Mesenchymal stem cell (in vitro differentiated cells and primary cell): ENCODE data around the gene EPS8L2.

Source experiments
- DNase-seq: peaks from one replicate; pipeline ENCODE4 v3.0.0-alpha.2; 2013
- H2AFZ ChIP-seq: one replicate; pipeline ENCODE4 v1.6.1; 2013; ENCODE audit warnings: low read depth, mild to moderate bottlenecking, control low read depth, inconsistent platforms, low read length, moderate library complexity
- H2AK5ac ChIP-seq: 2 replicates; pipeline ENCODE4 v1.6.1; 2013; ENCODE audit warnings: low read length, moderate library complexity, mild to moderate bottlenecking, inconsistent platforms; ENCODE audit not compliant: severe bottlenecking
- H2BK120ac ChIP-seq: one replicate; pipeline ENCODE4 v1.6.1; 2013; ENCODE audit warnings: low read depth, mild to moderate bottlenecking, inconsistent platforms, low read length, moderate library complexity
- H2BK12ac ChIP-seq, 2 experiments: one replicate each; pipeline ENCODE4 v1.6.1; 2013; ENCODE audit warnings: inconsistent platforms in 2 of 2, low read length in 2 of 2, mild to moderate bottlenecking in 2 of 2, moderate library complexity in 2 of 2, control low read depth in 1 of 2
- H2BK15ac ChIP-seq: one replicate; pipeline ENCODE4 v1.6.1; 2013; ENCODE audit warnings: mild to moderate bottlenecking, low read depth, inconsistent platforms; ENCODE audit not compliant: poor library complexity, severe bottlenecking
- H2BK5ac ChIP-seq: 2 replicates; pipeline ENCODE4 v1.6.1; 2013; ENCODE audit warnings: low read depth, mild to moderate bottlenecking, low read length, control low read depth, inconsistent platforms; ENCODE audit not compliant: poor library complexity, severe bottlenecking
- H3K14ac ChIP-seq, 2 experiments: one replicate each; pipeline ENCODE4 v1.6.1; 2013; ENCODE audit warnings: inconsistent platforms in 2 of 2, low read length in 2 of 2, control low read depth in 1 of 2, mild to moderate bottlenecking in 1 of 2, moderate library complexity in 1 of 2
- H3K18ac ChIP-seq, 2 experiments: one replicate each; pipeline ENCODE4 v1.6.1; 2013; ENCODE audit warnings: inconsistent platforms in 2 of 2, low read length in 2 of 2, control low read depth in 1 of 2, low read depth in 1 of 2, mild to moderate bottlenecking in 1 of 2
- H3K23ac ChIP-seq, 2 experiments: one replicate each; pipeline ENCODE4 v1.6.1; 2013; ENCODE audit warnings: inconsistent platforms in 2 of 2, low read length in 2 of 2, mild to moderate bottlenecking in 2 of 2, moderate library complexity in 2 of 2, control low read depth in 1 of 2
- H3K27ac ChIP-seq: 2 replicates; pipeline ENCODE4 v1.5.1; 2013; ENCODE audit warnings: mild to moderate bottlenecking, moderate library complexity, low read length, control low read depth, inconsistent platforms; ENCODE audit not compliant: poor library complexity, severe bottlenecking
- H3K27me3 ChIP-seq, 2 experiments: 2 replicates each; pipeline versions ENCODE4 v1.6.1 to v1.7.0; 2013; ENCODE audit warnings: low read length in 2 of 2, mild to moderate bottlenecking in 2 of 2, moderate library complexity in 2 of 2, control low read depth in 1 of 2, inconsistent platforms in 1 of 2; ENCODE audit not compliant: control insufficient read depth in 1 of 2, insufficient read depth in 1 of 2
- H3K36me3 ChIP-seq, 2 experiments: 2 replicates each; pipeline versions ENCODE4 v1.6.1 to v1.7.0; 2013; ENCODE audit warnings: low read length in 2 of 2, control low read depth in 1 of 2, inconsistent platforms in 1 of 2, low read depth in 1 of 2, mild to moderate bottlenecking in 1 of 2; ENCODE audit not compliant: insufficient read depth in 2 of 2, control insufficient read depth in 1 of 2
- H3K4ac ChIP-seq, 2 experiments: one replicate each; pipeline ENCODE4 v1.6.1; 2013; ENCODE audit warnings: inconsistent platforms in 2 of 2, low read length in 2 of 2, mild to moderate bottlenecking in 2 of 2, moderate library complexity in 2 of 2, control low read depth in 1 of 2, low read depth in 1 of 2
- H3K4me1 ChIP-seq: 2 replicates; pipeline ENCODE4 v1.6.1; 2013; ENCODE audit warnings: low read depth, low read length, control low read depth; ENCODE audit not compliant: control insufficient read depth, insufficient read depth
- H3K4me2 ChIP-seq: 2 replicates; pipeline ENCODE4 v1.6.1; 2013; ENCODE audit warnings: low read length, mild to moderate bottlenecking, inconsistent platforms; ENCODE audit not compliant: poor library complexity, severe bottlenecking
- H3K4me3 ChIP-seq, 2 experiments: 2 replicates each; pipeline versions ENCODE4 v1.5.1 to v1.7.0; 2013; ENCODE audit warnings: low read length in 2 of 2, mild to moderate bottlenecking in 2 of 2, control low read depth in 1 of 2, low read depth in 1 of 2; ENCODE audit not compliant: insufficient read depth in 1 of 2
- H3K79me1 ChIP-seq: replicated peaks from 2 replicates; pipeline ENCODE4 v1.6.1; 2013; ENCODE audit warnings: mild to moderate bottlenecking, control low read depth, low read length, inconsistent platforms; ENCODE audit not compliant: poor library complexity, severe bottlenecking
- H3K9ac ChIP-seq: 2 replicates; pipeline ENCODE4 v1.7.0; 2013; ENCODE audit warnings: mild to moderate bottlenecking, low read length, moderate library complexity
- H3K9me3 ChIP-seq: 2 replicates; pipeline ENCODE4 v1.7.0; 2013; ENCODE audit warnings: mild to moderate bottlenecking, low read length; ENCODE audit not compliant: control insufficient read depth
- H4K8ac ChIP-seq: one replicate; pipeline ENCODE4 v1.6.1; 2013; ENCODE audit warnings: inconsistent platforms, mild to moderate bottlenecking, low read length, moderate library complexity
- H4K91ac ChIP-seq: one replicate; pipeline ENCODE4 v1.6.1; 2013; ENCODE audit warnings: mild to moderate bottlenecking, low read length, inconsistent platforms
- WGBS: methylation state at CpG from one replicate; pipeline ENCODE4 v1.1.7; 2013; ENCODE audit warnings: mixed read lengths; 5-methylcytosine and 5-hydroxymethylcytosine counted together

EPS8L2 gene

GRCh38 chr11:724778-725386 is 18.9 kb downstream of the EPS8L2 start:
- peak overlapping the region; percentile 15 for H2AK5ac ChIP-seq
- H3K23ac ChIP-seq = no peak overlapping the region
- peaks cover 29 to 78% of the 10 kb centered on the region in 2 experiments for H3K36me3 ChIP-seq
- 76% methylated on average over 10 of the region's 18 CpGs for WGBS
- no peak overlapping the region for H3K27ac ChIP-seq
- H2BK5ac ChIP-seq = no peak overlapping the region
- no peak overlapping the region for H2BK15ac ChIP-seq
- H4K91ac ChIP-seq = no peak overlapping the region
- H3K4me3 ChIP-seq = no peak overlapping the region
- no peak for DNase-seq
- no peaks in the 10 kb centered on the region for H3K9me3 ChIP-seq
- no peak overlapping the region for H3K4me2 ChIP-seq
- H2AFZ ChIP-seq = no peak overlapping the region
- H3K27me3 ChIP-seq = no peaks in the 10 kb centered on the region
- no peak overlapping the region for H4K8ac ChIP-seq
- no peak overlapping the region for H2BK12ac ChIP-seq
- no peak overlapping the region for H3K9ac ChIP-seq
- peaks cover 54% of the 10 kb centered on the region for H3K4me1 ChIP-seq
- no peak overlapping the region for H3K18ac ChIP-seq
- no peak overlapping the region for H2BK120ac ChIP-seq
- H3K79me1 ChIP-seq = peaks cover 20% of the 10 kb centered on the region
- no peak overlapping the region for H3K14ac ChIP-seq
- no peak overlapping the region for H3K4ac ChIP-seq

DNA sequence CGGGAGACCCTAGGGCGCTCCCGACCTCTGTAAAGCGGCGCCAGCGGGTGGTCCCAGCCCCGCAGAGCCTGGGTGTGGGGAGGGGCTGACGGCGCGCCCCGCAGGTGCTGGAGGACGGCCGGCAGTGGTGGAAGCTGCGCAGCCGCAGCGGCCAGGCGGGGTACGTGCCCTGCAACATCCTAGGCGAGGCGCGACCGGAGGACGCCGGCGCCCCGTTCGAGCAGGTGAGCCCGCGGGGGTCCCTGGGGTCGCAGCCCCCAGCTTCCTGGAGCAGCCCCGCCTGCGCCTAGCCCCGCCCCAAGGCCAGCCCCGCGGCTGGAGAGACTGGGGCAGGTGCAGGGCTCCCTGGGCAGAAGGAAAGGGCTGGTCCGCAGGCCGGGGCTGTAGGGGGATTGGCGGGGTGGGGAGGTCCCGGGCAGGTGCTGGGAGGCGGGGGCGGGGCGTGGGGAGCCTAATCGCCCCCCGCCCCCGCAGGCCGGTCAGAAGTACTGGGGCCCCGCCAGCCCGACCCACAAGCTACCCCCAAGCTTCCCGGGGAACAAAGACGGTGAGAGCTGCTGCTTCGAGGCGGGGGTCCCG is 19.7 kb downstream of the EPS8L2 start:
- H2BK5ac ChIP-seq = no peak overlapping the region
- H3K4me1 ChIP-seq = peaks cover 48% of the 10 kb centered on the region
- no peak overlapping the region for H2AK5ac ChIP-seq

GRCh38 chr11:726278-727220 is 20.5 kb downstream of the EPS8L2 start:
- Histone ChIP-seq H2AK5ac (peak overlapping the region; percentile 11), H3K4me3 (no peak overlapping the region), H2BK15ac (peak overlapping the region; percentile 39), H3K4ac (no peak overlapping the region), H3K4me2 (no peak overlapping the region), H3K27ac (peak overlapping the region; percentile 79), H3K14ac (peak overlapping the region in 1 of 2 experiments; percentile 38), H3K9ac (no peak overlapping the region), H3K9me3 (no peaks in the 10 kb centered on the region), H2AFZ (peak overlapping the region; percentile 30), H4K91ac (no peak overlapping the region), H3K79me1 (peaks cover 15% of the 10 kb centered on the region), H3K18ac (no peak overlapping the region), H3K27me3 (peaks cover 0 to 3% of the 10 kb centered on the region in 2 experiments), H2BK5ac (peak overlapping the region; percentile 4), H4K8ac (peak overlapping the region; percentile 76), H2BK12ac (no peak overlapping the region), H3K23ac (peak overlapping the region in 1 of 2 experiments; percentile 51), H3K36me3 (peaks cover 22 to 62% of the 10 kb centered on the region in 2 experiments), H2BK120ac (no peak overlapping the region), H3K4me1 (peaks cover 48% of the 10 kb centered on the region)
- DNase-seq = no peak
- WGBS = 34% methylated on average over 57 of the region's 61 CpGs

More for the DNA sequence above, 19.7 kb downstream of the EPS8L2 start:
- Histone ChIP-seq H3K27me3 (no peaks in the 10 kb centered on the region), H3K14ac (no peak overlapping the region), H4K8ac (no peak overlapping the region), H3K18ac (no peak overlapping the region), H2AFZ (no peak overlapping the region), H2BK12ac (no peak overlapping the region), H3K27ac (no peak overlapping the region), H3K79me1 (peaks cover 15% of the 10 kb centered on the region), H3K4me3 (no peak overlapping the region), H3K9ac (no peak overlapping the region), H3K4me2 (no peak overlapping the region), H3K9me3 (no peaks in the 10 kb centered on the region), H4K91ac (no peak overlapping the region), H2BK15ac (peak overlapping the region; percentile 4), H2BK120ac (no peak overlapping the region), H3K4ac (no peak overlapping the region), H3K23ac (no peak overlapping the region), H3K36me3 (peaks cover 22 to 70% of the 10 kb centered on the region in 2 experiments)
- 6% methylated on average over 15 of the region's 53 CpGs for WGBS
- no peak for DNase-seq

DNA sequence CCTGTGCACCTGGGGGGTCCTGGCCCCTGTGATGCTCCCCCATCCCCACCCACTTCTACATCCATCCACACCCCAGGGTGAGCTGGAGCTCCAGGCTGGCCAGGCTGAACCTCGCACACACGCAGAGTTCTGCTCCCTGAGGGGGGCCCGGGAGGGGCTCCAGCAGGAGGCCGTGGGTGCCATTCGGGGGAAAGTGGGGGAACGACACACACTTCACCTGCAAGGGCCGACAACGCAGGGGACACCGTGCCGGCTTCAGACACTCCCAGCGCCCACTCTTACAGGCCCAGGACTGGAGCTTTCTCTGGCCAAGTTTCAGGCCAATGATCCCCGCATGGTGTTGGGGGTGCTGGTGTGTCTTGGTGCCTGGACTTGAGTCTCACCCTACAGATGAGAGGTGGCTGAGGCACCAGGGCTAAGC is 21.3 kb downstream of the EPS8L2 start:
- H4K91ac ChIP-seq = no peak overlapping the region
- H3K4me1 ChIP-seq = peaks cover 48% of the 10 kb centered on the region
- H3K14ac ChIP-seq = no peak overlapping the region
- no peak overlapping the region for H3K18ac ChIP-seq
- H3K4ac ChIP-seq = no peak overlapping the region
- H2BK12ac ChIP-seq = no peak overlapping the region
- H2BK120ac ChIP-seq = no peak overlapping the region
- H2AFZ ChIP-seq = no peak overlapping the region
- H3K79me1 ChIP-seq = peaks cover 13% of the 10 kb centered on the region
- H3K9me3 ChIP-seq = no peaks in the 10 kb centered on the region
- 96% methylated on average over 12 of the region's 12 CpGs for WGBS
- no peak overlapping the region for H2BK15ac ChIP-seq
- peak overlapping the region; percentile 79 for H3K27ac ChIP-seq
- H3K4me3 ChIP-seq = no peak overlapping the region
- H2AK5ac ChIP-seq = peak overlapping the region; percentile 30
- H3K9ac ChIP-seq = peak overlapping the region; percentile 33
- DNase-seq = no peak
- no peak overlapping the region for H4K8ac ChIP-seq
- H3K36me3 ChIP-seq = peaks cover 20 to 54% of the 10 kb centered on the region in 2 experiments
- H3K27me3 ChIP-seq = peaks cover 0 to 4% of the 10 kb centered on the region in 2 experiments
- no peak overlapping the region for H3K23ac ChIP-seq
- H3K4me2 ChIP-seq = no peak overlapping the region
- no peak overlapping the region for H2BK5ac ChIP-seq
